ENCODE measurements around the gene SZRD1.

DNA sequence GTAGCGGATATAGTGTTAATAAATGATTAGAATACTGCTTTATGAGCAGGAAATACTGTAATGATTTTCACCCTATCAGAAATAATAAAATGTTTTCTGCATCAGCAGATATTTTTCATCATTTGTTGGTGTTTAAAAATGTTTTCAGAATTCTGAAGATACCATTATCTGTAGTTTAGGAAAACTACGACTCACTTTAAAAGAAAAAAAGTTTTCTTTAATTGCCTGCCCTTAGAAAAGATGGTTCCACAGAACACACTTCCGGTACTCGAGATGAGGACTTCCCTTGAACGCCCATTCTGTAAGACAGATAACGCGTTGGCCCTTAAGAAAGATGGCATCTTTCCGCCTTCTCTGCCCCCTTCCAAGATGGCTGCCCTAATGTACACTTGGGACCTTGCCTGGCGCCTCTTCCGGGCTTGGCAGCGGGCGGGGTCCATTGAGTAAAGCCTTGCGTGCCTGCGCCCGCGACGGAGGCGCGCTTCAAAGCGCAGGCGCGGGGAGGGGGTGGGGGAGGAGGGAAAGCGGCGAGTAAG is at the start of gene SZRD1:
- TF ChIP-seq, protein P1, sequence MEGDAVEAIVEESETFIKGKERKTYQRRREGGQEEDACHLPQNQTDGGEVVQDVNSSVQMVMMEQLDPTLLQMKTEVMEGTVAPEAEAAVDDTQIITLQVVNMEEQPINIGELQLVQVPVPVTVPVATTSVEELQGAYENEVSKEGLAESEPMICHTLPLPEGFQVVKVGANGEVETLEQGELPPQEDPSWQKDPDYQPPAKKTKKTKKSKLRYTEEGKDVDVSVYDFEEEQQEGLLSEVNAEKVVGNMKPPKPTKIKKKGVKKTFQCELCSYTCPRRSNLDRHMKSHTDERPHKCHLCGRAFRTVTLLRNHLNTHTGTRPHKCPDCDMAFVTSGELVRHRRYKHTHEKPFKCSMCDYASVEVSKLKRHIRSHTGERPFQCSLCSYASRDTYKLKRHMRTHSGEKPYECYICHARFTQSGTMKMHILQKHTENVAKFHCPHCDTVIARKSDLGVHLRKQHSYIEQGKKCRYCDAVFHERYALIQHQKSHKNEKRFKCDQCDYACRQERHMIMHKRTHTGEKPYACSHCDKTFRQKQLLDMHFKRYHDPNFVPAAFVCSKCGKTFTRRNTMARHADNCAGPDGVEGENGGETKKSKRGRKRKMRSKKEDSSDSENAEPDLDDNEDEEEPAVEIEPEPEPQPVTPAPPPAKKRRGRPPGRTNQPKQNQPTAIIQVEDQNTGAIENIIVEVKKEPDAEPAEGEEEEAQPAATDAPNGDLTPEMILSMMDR (IDR thresholded peaks at IDR 0.05), result no peak
- no peak for TF ChIP-seq ZFX (IDR thresholded peaks at IDR 0.05; ENCODE audit: borderline replicate concordance)

Data from 22Rv1 (cell line).